Neuronal stem cell (in vitro differentiated cells): ENCODE measurements around the gene EPB41L2.
"Not testable (repeated sequence)": the region's sequence is repeated elsewhere in the genome, so short reads cannot be mapped to it uniquely, and the experiment has no call there.

Experiments
- DNase-seq: peaks from one replicate; pipeline ENCODE4 v3.0.0-alpha.2; 2013; ENCODE audit warnings: low spot score
- H2AFZ ChIP-seq: one replicate; pipeline ENCODE4 v1.6.1; 2013; ENCODE audit warnings: mild to moderate bottlenecking, low read length, inconsistent platforms
- H2AK5ac ChIP-seq: 2 replicates; pipeline ENCODE4 v1.6.1; 2013; ENCODE audit warnings: low read depth, mild to moderate bottlenecking, inconsistent platforms, low read length, moderate library complexity, mixed read lengths
- H2BK120ac ChIP-seq: 2 replicates; pipeline ENCODE4 v1.6.1; 2013; ENCODE audit warnings: low read depth, mild to moderate bottlenecking, inconsistent platforms, low read length, moderate library complexity, mixed read lengths
- H2BK12ac ChIP-seq: one replicate; pipeline ENCODE4 v1.6.1; 2013; ENCODE audit warnings: low read length, inconsistent platforms
- H2BK15ac ChIP-seq: 2 replicates; pipeline ENCODE4 v1.6.1; 2013; ENCODE audit warnings: mild to moderate bottlenecking, low read length, inconsistent platforms, mixed read lengths
- H2BK5ac ChIP-seq: one replicate; pipeline ENCODE4 v1.6.1; 2013; ENCODE audit warnings: inconsistent platforms, mild to moderate bottlenecking, low read length, moderate library complexity
- H3K14ac ChIP-seq: one replicate; pipeline ENCODE4 v1.6.1; 2013; ENCODE audit warnings: low read length, inconsistent platforms
- H3K18ac ChIP-seq: 2 replicates; pipeline ENCODE4 v1.6.1; 2013; ENCODE audit warnings: low read length, inconsistent platforms
- H3K23ac ChIP-seq: 2 replicates; pipeline ENCODE4 v1.6.1; 2013; ENCODE audit warnings: low read depth, mild to moderate bottlenecking, mixed read lengths, low read length, inconsistent platforms; ENCODE audit not compliant: poor library complexity
- H3K27ac ChIP-seq: replicated peaks from 3 replicates; pipeline ENCODE4 v1.5.1; 2013; ENCODE audit warnings: low read length, inconsistent platforms
- H3K27me3 ChIP-seq, 3 experiments: 2 replicates each; pipeline ENCODE4 v1.6.1; 2013; ENCODE audit warnings: low read length in 3 of 3, mild to moderate bottlenecking in 2 of 3, inconsistent platforms in 1 of 3, low read depth in 1 of 3, mixed read lengths in 1 of 3, moderate library complexity in 1 of 3; ENCODE audit not compliant: control insufficient read depth in 3 of 3, insufficient read depth in 3 of 3
- H3K36me3 ChIP-seq, 2 donors: replicated peaks in 1 of 2; 2 replicates each; pipeline ENCODE4 v1.6.1; 2013; ENCODE audit warnings: low read length in 2 of 2; ENCODE audit not compliant: control insufficient read depth in 2 of 2, insufficient read depth in 2 of 2
- H3K4ac ChIP-seq: 2 replicates; pipeline ENCODE4 v1.6.1; 2013; ENCODE audit warnings: inconsistent platforms, mild to moderate bottlenecking, low read length, moderate library complexity
- H3K4me1 ChIP-seq, 2 donors: 1 replicate in 1 of 2; 2 replicates in 1 of 2; pipeline ENCODE4 v1.6.1; 2013; ENCODE audit warnings: low read length in 2 of 2, low read depth in 1 of 2; ENCODE audit not compliant: control insufficient read depth in 2 of 2, insufficient read depth in 1 of 2
- H3K4me2 ChIP-seq: one replicate; pipeline ENCODE4 v1.6.1; 2013; ENCODE audit warnings: mild to moderate bottlenecking, low read length, inconsistent platforms; ENCODE audit not compliant: insufficient read depth, poor library complexity, severe bottlenecking
- H3K4me3 ChIP-seq, 2 donors: 2 replicates each; pipeline ENCODE4 v1.5.1; 2013; ENCODE audit warnings: low read length in 2 of 2, mild to moderate bottlenecking in 2 of 2, inconsistent platforms in 1 of 2, moderate library complexity in 1 of 2
- H3K79me1 ChIP-seq: one replicate; pipeline ENCODE4 v1.6.1; 2013; ENCODE audit warnings: low read depth, mild to moderate bottlenecking, inconsistent platforms, low read length, moderate library complexity
- H3K9ac ChIP-seq: one replicate; pipeline ENCODE4 v1.6.1; 2013; ENCODE audit warnings: mild to moderate bottlenecking, low read depth, low read length, inconsistent platforms; ENCODE audit not compliant: poor library complexity
- H3K9me3 ChIP-seq, 2 donors: replicated peaks in 1 of 2; 2 replicates each; pipeline versions ENCODE3 to v1.6.1; 2013; ENCODE audit warnings: low read length in 2 of 2, mild to moderate bottlenecking in 2 of 2, inconsistent platforms in 1 of 2, low read depth in 1 of 2, mixed read lengths in 1 of 2, moderate library complexity in 1 of 2; ENCODE audit not compliant: control insufficient read depth in 2 of 2, insufficient read depth in 1 of 2
- H4K8ac ChIP-seq: one replicate; pipeline ENCODE4 v1.6.1; 2013; ENCODE audit warnings: low read depth, mild to moderate bottlenecking, inconsistent platforms, low read length, moderate library complexity
- H4K91ac ChIP-seq: one replicate; pipeline ENCODE4 v1.6.1; 2013; ENCODE audit warnings: low read length, low read depth, mild to moderate bottlenecking, inconsistent platforms; ENCODE audit not compliant: poor library complexity
- WGBS, 2 donors: extraction: QIAGEN DNeasy Blood & Tissue Kit; methylation state at CpG; one replicate each; pipeline ENCODE4 v1.1.7; 2013; ENCODE audit warnings: missing lambda C conversion rate in 2 of 2, mixed read lengths in 1 of 2; ENCODE audit not compliant: insufficient read length in 2 of 2, insufficient replicate concordance in 1 of 2; ENCODE audit errors: extremely low coverage in 2 of 2; 5-methylcytosine and 5-hydroxymethylcytosine counted together

Gene EPB41L2

GRCh38 chr6:130944486-130944885, 118.6 kb downstream of the EPB41L2 start:
- no peak for DNase-seq
- no peak overlapping the region for H3K9ac ChIP-seq
- H3K23ac ChIP-seq = no peak overlapping the region
- H3K4ac ChIP-seq = no peak overlapping the region
- H4K91ac ChIP-seq = no peak overlapping the region
- no peak overlapping the region for H3K18ac ChIP-seq
- H3K4me1 ChIP-seq = peaks cover 11 to 21% of the 10 kb centered on the region in 2 donors
- H2BK15ac ChIP-seq = no peak overlapping the region
- no peak overlapping the region for H3K4me3 ChIP-seq
- H3K4me2 ChIP-seq = no peak overlapping the region
- no peaks in the 10 kb centered on the region for H3K36me3 ChIP-seq
- no peaks in the 10 kb centered on the region for H3K79me1 ChIP-seq
- WGBS, 2 donors = no CpG with 5 or more reads among the region's 2 CpGs
- H2AFZ ChIP-seq = no peak overlapping the region
- no peak overlapping the region for H2BK120ac ChIP-seq
- no peaks in the 10 kb centered on the region for H3K9me3 ChIP-seq
- H4K8ac ChIP-seq = no peak overlapping the region
- no peak overlapping the region for H3K14ac ChIP-seq
- H3K27ac ChIP-seq = peak overlapping the region; percentile 58
- H2BK12ac ChIP-seq = no peak overlapping the region
- no peak overlapping the region for H2AK5ac ChIP-seq
- H2BK5ac ChIP-seq = no peak overlapping the region
- no peaks in the 10 kb centered on the region for H3K27me3 ChIP-seq

GRCh38 chr6:130943738-130944137, 119.3 kb downstream of the EPB41L2 start:
- Histone ChIP-seq H3K79me1 (no peaks in the 10 kb centered on the region), H4K8ac (no peak overlapping the region), H3K27me3 (no peaks in the 10 kb centered on the region), H3K36me3 (no peaks in the 10 kb centered on the region), H2AK5ac (no peak overlapping the region), H3K18ac (no peak overlapping the region), H3K4me1 (peaks cover 11 to 21% of the 10 kb centered on the region in 2 donors), H2BK5ac (no peak overlapping the region), H3K4me3 (no peak overlapping the region), H3K4me2 (no peak overlapping the region), H3K4ac (no peak overlapping the region), H2BK12ac (no peak overlapping the region), H3K27ac (no peak overlapping the region), H2AFZ (peak overlapping the region; percentile 8), H4K91ac (no peak overlapping the region), H2BK120ac (no peak overlapping the region), H3K14ac (no peak overlapping the region), H3K9me3 (no peaks in the 10 kb centered on the region), H2BK15ac (no peak overlapping the region), H3K9ac (no peak overlapping the region), H3K23ac (no peak overlapping the region)
- no CpG with 5 or more reads among the region's 4 CpGs for WGBS, 2 donors
- DNase-seq = no peak

- not testable (repeated sequence) for H3K4ac ChIP-seq, H2AK5ac ChIP-seq, H3K36me3 ChIP-seq, H3K4me3 ChIP-seq, H4K91ac ChIP-seq, H3K18ac ChIP-seq, H3K9ac ChIP-seq, H3K4me2 ChIP-seq, H3K79me1 ChIP-seq, H3K9me3 ChIP-seq, H4K8ac ChIP-seq, H2BK12ac ChIP-seq, H2BK5ac ChIP-seq, H3K27me3 ChIP-seq, DNase-seq, H3K23ac ChIP-seq, H2AFZ ChIP-seq, H3K14ac ChIP-seq, H2BK15ac ChIP-seq, H3K27ac ChIP-seq, H2BK120ac ChIP-seq
- WGBS, 2 donors = no CpG with 5 or more reads among the region's 3 CpGs
- peaks cover 14 to 23% of the 10 kb centered on the region in 2 donors for H3K4me1 ChIP-seq
Measured at GRCh38 chr6:130942752-130943151, 120.3 kb downstream of the EPB41L2 start.

- no peak overlapping the region for H4K91ac ChIP-seq
- H2AFZ ChIP-seq = no peak overlapping the region
- H3K4me1 ChIP-seq = peaks cover 9 to 11% of the 10 kb centered on the region in 2 donors
- no peak overlapping the region for H2BK120ac ChIP-seq
- WGBS, 2 donors = no CpG with 5 or more reads among the region's 4 CpGs
- no peak overlapping the region for H3K4me3 ChIP-seq
- no peaks in the 10 kb centered on the region for H3K27me3 ChIP-seq
- H3K9ac ChIP-seq = no peak overlapping the region
- no peak overlapping the region for H3K23ac ChIP-seq
- no peak overlapping the region for H2BK5ac ChIP-seq
- H3K4me2 ChIP-seq = no peak overlapping the region
- H3K79me1 ChIP-seq = no peaks in the 10 kb centered on the region
- no peaks in the 10 kb centered on the region for H3K9me3 ChIP-seq
- H3K36me3 ChIP-seq = no peaks in the 10 kb centered on the region
- H3K14ac ChIP-seq = no peak overlapping the region
- no peak overlapping the region for H4K8ac ChIP-seq
- H3K4ac ChIP-seq = no peak overlapping the region
- H3K18ac ChIP-seq = no peak overlapping the region
- no peak overlapping the region for H2BK15ac ChIP-seq
- H2AK5ac ChIP-seq = no peak overlapping the region
- H2BK12ac ChIP-seq = no peak overlapping the region
- no peak for DNase-seq
- no peak overlapping the region for H3K27ac ChIP-seq
Measured at GRCh38 chr6:130937942-130938604, 125.0 kb downstream of the EPB41L2 start.
